Common myeloid progenitor, CD34-positive (primary cell): ENCODE data around the gene EFCAB14.
"Not testable (repeated sequence)": the region's sequence is repeated elsewhere in the genome, so short reads cannot be mapped to it uniquely, and the experiment has no call there.

Source experiments
- CTCF ChIA-PET: fragments of 350-600 bp; sonication (Branson Sonifier 250); formaldehyde crosslinking; loops from one replicate; lab custom pipeline; 2021; ENCODE audit warnings: antibody characterized with exemption; lab: Charles Lee
- POLR2A ChIA-PET: fragments of 350-600 bp; sonication (Branson Sonifier 250); formaldehyde crosslinking; loops from one replicate; lab custom pipeline; 2021; ENCODE audit warnings: antibody characterized with exemption; lab: Charles Lee
- DNase-seq, 3 donors: peaks; one replicate each; pipeline versions ENCODE4 v3.0.0 to v3.0.0-alpha.2; 2013
- H3K27ac ChIP-seq, 2 experiments: 1 replicate in 1 of 2; 2 replicates in 1 of 2; pipeline ENCODE4 v1.7.0; 2013; ENCODE audit warnings: inconsistent platforms in 2 of 2, low read length in 2 of 2, mild to moderate bottlenecking in 2 of 2, low read depth in 1 of 2, moderate library complexity in 1 of 2; ENCODE audit not compliant: severe bottlenecking in 2 of 2, insufficient read depth in 1 of 2, poor library complexity in 1 of 2
- H3K27me3 ChIP-seq, 5 experiments: replicated peaks in 2 of 5; 1 replicate in 3 of 5; 2 replicates in 2 of 5; pipeline versions ENCODE4 v1.6.1 to v1.7.0; 2013; ENCODE audit warnings: low read length in 4 of 5, mild to moderate bottlenecking in 2 of 5, moderate library complexity in 2 of 5, inconsistent platforms in 1 of 5; ENCODE audit not compliant: insufficient read depth in 5 of 5, control insufficient read depth in 4 of 5
- H3K36me3 ChIP-seq, 4 experiments: 1 replicate in 2 of 4; 2 replicates in 2 of 4; pipeline versions ENCODE4 v1.6.1 to v1.7.0; 2013; ENCODE audit warnings: low read length in 3 of 4, control low read depth in 1 of 4, mild to moderate bottlenecking in 1 of 4; ENCODE audit not compliant: control insufficient read depth in 4 of 4, insufficient read depth in 4 of 4
- H3K4me1 ChIP-seq, 4 experiments: 1 replicate in 3 of 4; 2 replicates in 1 of 4; pipeline versions ENCODE4 v1.6.1 to v1.7.1; 2013; ENCODE audit warnings: low read length in 3 of 4, mild to moderate bottlenecking in 3 of 4, control low read depth in 1 of 4, inconsistent platforms in 1 of 4, moderate library complexity in 1 of 4; ENCODE audit not compliant: control insufficient read depth in 4 of 4, insufficient read depth in 4 of 4; ENCODE audit errors: control extremely low read depth in 1 of 4
- H3K4me3 ChIP-seq, 7 experiments: 1 replicate in 4 of 7; 2 replicates in 3 of 7; pipeline versions ENCODE4 v1.5.1 to v1.7.0; 2013; ENCODE audit warnings: mild to moderate bottlenecking in 7 of 7, low read length in 6 of 7, moderate library complexity in 6 of 7, inconsistent platforms in 2 of 7, low read depth in 2 of 7, control low read depth in 1 of 7; ENCODE audit not compliant: insufficient read depth in 4 of 7, control insufficient read depth in 1 of 7; ENCODE audit errors: extremely low read depth in 1 of 7
- H3K9me3 ChIP-seq, 5 experiments: 1 replicate in 4 of 5; 2 replicates in 1 of 5; pipeline versions ENCODE4 v1.6.1 to v1.7.1; 2013; ENCODE audit warnings: low read length in 4 of 5, mild to moderate bottlenecking in 2 of 5, inconsistent platforms in 1 of 5, low read depth in 1 of 5, moderate library complexity in 1 of 5; ENCODE audit not compliant: control insufficient read depth in 4 of 5, insufficient read depth in 2 of 5; ENCODE audit errors: control extremely low read depth in 1 of 5
- WGBS: methylation state at CpG from one replicate; pipeline ENCODE4 v1.1.5; 2013; ENCODE audit not compliant: insufficient coverage; 5-methylcytosine and 5-hydroxymethylcytosine counted together

Gene EFCAB14

GRCh38 chr1:46694676-46695075 is 24.2 kb downstream of the EFCAB14 start:
- H3K27me3 ChIP-seq, H3K27ac ChIP-seq, H3K4me3 ChIP-seq, DNase-seq, CTCF ChIA-PET, H3K9me3 ChIP-seq, POLR2A ChIA-PET: not testable (repeated sequence)
- peaks cover 0 to 15% (median 2%) of the 10 kb centered on the region in 4 experiments for H3K4me1 ChIP-seq
- WGBS: 80% methylated on average over 1 of the region's 4 CpGs
- H3K36me3 ChIP-seq: peaks cover 21 to 74% (median 49%) of the 10 kb centered on the region in 4 experiments

- WGBS: 100% methylated on average over 1 of the region's 3 CpGs
- CTCF ChIA-PET: interaction anchor here (0.7 kb wide), 1 partner anchor 42 kb away, joined by 3 read pairs; no protein-coding TSS in a partner anchor
- H3K4me3 ChIP-seq: no peak overlapping the region
- no peak for DNase-seq
- POLR2A ChIA-PET: interaction anchor here (0.5 kb wide), 1 partner anchor 11 kb away, joined by 3 read pairs; no protein-coding TSS in a partner anchor
- peaks cover 24 to 83% (median 54%) of the 10 kb centered on the region in 4 experiments for H3K36me3 ChIP-seq
- no peaks in the 10 kb centered on the region for H3K9me3 ChIP-seq
- no peak overlapping the region for H3K27ac ChIP-seq
- H3K4me1 ChIP-seq: peaks cover 0 to 31% (median 9%) of the 10 kb centered on the region in 4 experiments
- H3K27me3 ChIP-seq: no peaks in the 10 kb centered on the region
Measured at GRCh38 chr1:46692811-46693770, 25.8 kb downstream of the EFCAB14 start.

GRCh38 chr1:46691997-46692790 is 26.7 kb downstream of the EFCAB14 start:
- H3K9me3 ChIP-seq: no peaks in the 10 kb centered on the region
- H3K36me3 ChIP-seq: peaks cover 24 to 82% (median 51%) of the 10 kb centered on the region in 4 experiments
- 94% methylated on average over 2 of the region's 6 CpGs for WGBS
- H3K4me1 ChIP-seq: peaks cover 4 to 40% (median 17%) of the 10 kb centered on the region in 4 experiments
- no peak overlapping the region for H3K4me3 ChIP-seq
- DNase-seq: no peak
- no peaks in the 10 kb centered on the region for H3K27me3 ChIP-seq
- H3K27ac ChIP-seq: no peak overlapping the region
- CTCF ChIA-PET: no interaction called here
- POLR2A ChIA-PET: no interaction called here

- no CpG with 5 or more reads among the region's 2 CpGs for WGBS
- Histone ChIP-seq H3K27ac (no peak overlapping the region), H3K4me1 (peaks cover 4 to 52% (median 21%) of the 10 kb centered on the region in 4 experiments), H3K9me3 (no peaks in the 10 kb centered on the region), H3K36me3 (peaks cover 17 to 81% (median 43%) of the 10 kb centered on the region in 4 experiments), H3K27me3 (no peaks in the 10 kb centered on the region), H3K4me3 (no peak overlapping the region)
- CTCF ChIA-PET: interaction anchor here (0.6 kb wide), 1 partner anchor 23 kb away, joined by 3 read pairs; no protein-coding TSS in a partner anchor
- no peak for DNase-seq
- POLR2A ChIA-PET: no interaction called here
Measured at GRCh38 chr1:46690931-46691421, 27.9 kb downstream of the EFCAB14 start.

GRCh38 chr1:46689897-46690296 is 29.0 kb downstream of the EFCAB14 start:
- ChIA-PET CTCF (interaction anchor here (2.0 kb wide), 1 partner anchor 22 kb away, joined by 5 read pairs; the partner anchor contains the start of gene ATPAF1), POLR2A (no interaction called here)
- Histone ChIP-seq H3K4me3 (peak overlapping the region in 1 of 7 experiments; percentile 10), H3K27me3 (no peaks in the 10 kb centered on the region), H3K4me1 (peaks cover 4 to 56% (median 21%) of the 10 kb centered on the region in 4 experiments), H3K36me3 (peaks cover 13 to 82% (median 35%) of the 10 kb centered on the region in 4 experiments), H3K27ac (no peak overlapping the region), H3K9me3 (no peaks in the 10 kb centered on the region)
- no peak for DNase-seq
- 90% methylated on average over 1 of the region's 1 CpG for WGBS

GRCh38 chr1:46689356-46689755 is 29.6 kb downstream of the EFCAB14 start:
- no peak overlapping the region for H3K4me3 ChIP-seq
- no peaks in the 10 kb centered on the region for H3K9me3 ChIP-seq
- ChIA-PET CTCF (interaction anchor here (2.0 kb wide), 2 partner anchors 22 to 36 kb away, joined by 5 to 7 read pairs; partner anchors contain the start of gene ATPAF1), POLR2A (no interaction called here)
- peaks cover 4 to 56% (median 21%) of the 10 kb centered on the region in 4 experiments for H3K4me1 ChIP-seq
- WGBS: 31% methylated on average over 2 of the region's 2 CpGs
- peaks cover 17 to 87% (median 38%) of the 10 kb centered on the region in 4 experiments for H3K36me3 ChIP-seq
- H3K27me3 ChIP-seq: no peaks in the 10 kb centered on the region
- H3K27ac ChIP-seq: no peak overlapping the region
- DNase-seq: peak in 2 of 3 donors; percentile 69 to 83
